HFFc6 (cell line): ENCODE measurements around the gene SLC35B3. TPM values are rescaled to one million over a fixed set of nuclear protein-coding genes. Genes with fewer than 3 reads are reported as not detected.
"Not testable (repeated sequence)": the region's sequence is repeated elsewhere in the genome, so short reads cannot be mapped to it uniquely, and the experiment has no call there.

Experiments
- DNase-seq: peaks from one replicate; pipeline ENCODE4 v3.0.0-alpha.2; 2018
- H3K27ac Mint-ChIP-seq: 2 replicates; pipeline ENCODE4 v1.8.0; 2020; ENCODE audit warnings: mild to moderate bottlenecking, mixed read lengths
- H3K27me3 Mint-ChIP-seq: 2 replicates; pipeline ENCODE4 v1.8.0; 2021; ENCODE audit warnings: mild to moderate bottlenecking, moderate library complexity, mixed read lengths; ENCODE audit not compliant: insufficient read depth
- H3K36me3 Mint-ChIP-seq: 2 replicates; pipeline ENCODE4 v1.8.0; 2021; ENCODE audit warnings: low read depth, mixed read lengths
- H3K4me1 Mint-ChIP-seq: 2 replicates; pipeline ENCODE4 v1.8.0; 2020; ENCODE audit warnings: low read depth, mixed read lengths
- H3K4me3 Mint-ChIP-seq: 2 replicates; pipeline ENCODE4 v1.8.0; 2020; ENCODE audit warnings: mild to moderate bottlenecking, moderate library complexity, mixed read lengths
- H3K9me3 Mint-ChIP-seq: 2 replicates; pipeline ENCODE4 v1.8.0; 2020; ENCODE audit warnings: mild to moderate bottlenecking, mixed read lengths
- total RNA-seq, 6 experiments: library from RNA; stranded (reverse); fragmentation: NEBNext Ultra II Directional; extraction: Animal tissue kit (Norgen Biotek cat#: 25700); gene quantifications; 2 replicates in 1 of 6; 3 replicates in 5 of 6; pipeline ENCODE4 v1.2.3, GENCODE V29; 2021
- TF ChIP-seq, protein P1 (sequence below): fragments of 200-600 bp; sonication (generic); IDR thresholded peaks from 2 replicates; pipeline ENCODE4 v1.5.0; 2021; ENCODE audit warnings: antibody characterized with exemption, mild to moderate bottlenecking

The SLC35B3 gene
- total RNA-seq, 6 experiments from 2014 or later = 23.3 to 30.0 (median 27.4) TPM

DNA sequence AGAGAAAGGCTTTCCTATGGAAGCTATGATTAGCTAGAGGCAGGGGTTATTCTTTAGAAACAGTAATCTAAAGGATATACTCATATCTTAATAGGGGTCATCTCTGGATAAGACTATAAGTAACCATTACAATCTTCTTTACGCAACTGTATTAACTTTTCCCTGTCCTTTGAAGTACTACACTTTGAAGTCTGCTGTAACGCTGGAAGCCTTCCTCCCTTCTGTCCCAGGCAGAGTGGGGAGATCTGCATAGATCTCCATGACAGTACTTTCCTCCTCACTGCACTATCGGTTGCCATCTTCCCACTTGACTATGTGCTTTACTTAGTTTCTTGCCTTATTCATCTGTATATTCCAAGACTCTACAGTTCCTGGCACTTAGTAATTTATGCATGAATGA is 20.1 kb downstream of the SLC35B3 start:
- Mint-ChIP-seq H3K27ac (no peak overlapping the region; the same call in 1 of the 2 replicates), H3K27me3 (no peaks in the 10 kb centered on the region), H3K4me1 (peaks cover 8% of the 10 kb centered on the region), H3K9me3 (no peaks in the 10 kb centered on the region), H3K4me3 (no peak overlapping the region), H3K36me3 (peaks cover 32% of the 10 kb centered on the region)
- TF ChIP-seq, protein P1, sequence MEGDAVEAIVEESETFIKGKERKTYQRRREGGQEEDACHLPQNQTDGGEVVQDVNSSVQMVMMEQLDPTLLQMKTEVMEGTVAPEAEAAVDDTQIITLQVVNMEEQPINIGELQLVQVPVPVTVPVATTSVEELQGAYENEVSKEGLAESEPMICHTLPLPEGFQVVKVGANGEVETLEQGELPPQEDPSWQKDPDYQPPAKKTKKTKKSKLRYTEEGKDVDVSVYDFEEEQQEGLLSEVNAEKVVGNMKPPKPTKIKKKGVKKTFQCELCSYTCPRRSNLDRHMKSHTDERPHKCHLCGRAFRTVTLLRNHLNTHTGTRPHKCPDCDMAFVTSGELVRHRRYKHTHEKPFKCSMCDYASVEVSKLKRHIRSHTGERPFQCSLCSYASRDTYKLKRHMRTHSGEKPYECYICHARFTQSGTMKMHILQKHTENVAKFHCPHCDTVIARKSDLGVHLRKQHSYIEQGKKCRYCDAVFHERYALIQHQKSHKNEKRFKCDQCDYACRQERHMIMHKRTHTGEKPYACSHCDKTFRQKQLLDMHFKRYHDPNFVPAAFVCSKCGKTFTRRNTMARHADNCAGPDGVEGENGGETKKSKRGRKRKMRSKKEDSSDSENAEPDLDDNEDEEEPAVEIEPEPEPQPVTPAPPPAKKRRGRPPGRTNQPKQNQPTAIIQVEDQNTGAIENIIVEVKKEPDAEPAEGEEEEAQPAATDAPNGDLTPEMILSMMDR = no peak
- no peak for DNase-seq

DNA sequence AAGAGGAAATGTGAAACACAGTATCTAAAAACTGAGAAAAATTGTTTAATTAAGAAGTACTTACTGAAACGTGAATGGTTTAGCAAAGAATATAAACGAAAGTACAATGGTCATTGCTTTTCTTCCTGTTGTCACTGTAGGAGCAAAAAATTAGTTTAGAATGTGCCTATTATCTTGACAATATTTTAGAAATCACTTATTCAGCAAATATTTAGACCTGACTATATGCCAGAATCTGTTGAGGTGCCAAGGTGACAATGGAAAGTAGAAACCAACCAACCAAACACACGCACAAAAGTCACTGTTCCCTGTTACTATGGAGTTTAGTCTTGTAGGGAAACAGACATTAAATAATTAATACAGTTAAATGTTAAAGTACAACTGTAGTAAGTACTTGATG is 20.5 kb downstream of the SLC35B3 start:
- peaks cover 36% of the 10 kb centered on the region for H3K36me3 Mint-ChIP-seq

DNA sequence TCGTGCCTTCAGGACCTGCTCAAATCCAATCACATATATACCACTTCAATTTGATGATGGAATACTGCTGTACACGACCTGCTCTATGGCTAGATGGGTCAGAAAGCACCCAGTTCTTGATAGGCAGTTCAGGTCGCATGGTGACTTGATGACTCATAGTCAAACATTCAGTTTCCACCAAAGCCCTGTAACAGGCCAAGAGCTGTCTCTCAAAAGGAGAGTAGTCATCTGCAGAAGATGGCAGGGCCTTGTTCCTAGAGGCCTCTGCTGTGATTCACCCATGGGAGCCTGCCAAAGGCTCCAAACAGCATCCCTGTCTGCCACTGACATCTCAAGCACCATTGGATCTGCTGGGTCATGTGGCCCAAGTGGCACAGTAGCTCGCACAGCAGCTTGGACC is 29.4 kb downstream of the SLC35B3 start:
- H3K27me3 Mint-ChIP-seq, H3K4me1 Mint-ChIP-seq, H3K9me3 Mint-ChIP-seq, H3K4me3 Mint-ChIP-seq, H3K27ac Mint-ChIP-seq: not testable (repeated sequence)
- peaks cover 11% of the 10 kb centered on the region for H3K36me3 Mint-ChIP-seq
- peak; percentile 63 for DNase-seq

More for the DNA sequence above, 20.5 kb downstream of the SLC35B3 start:
- DNase-seq = no peak
- Mint-ChIP-seq H3K4me1 (peaks cover 8% of the 10 kb centered on the region), H3K27ac (no peak overlapping the region), H3K27me3 (no peaks in the 10 kb centered on the region), H3K4me3 (no peak overlapping the region), H3K9me3 (no peaks in the 10 kb centered on the region)
- TF ChIP-seq, protein P1 = no peak

DNA sequence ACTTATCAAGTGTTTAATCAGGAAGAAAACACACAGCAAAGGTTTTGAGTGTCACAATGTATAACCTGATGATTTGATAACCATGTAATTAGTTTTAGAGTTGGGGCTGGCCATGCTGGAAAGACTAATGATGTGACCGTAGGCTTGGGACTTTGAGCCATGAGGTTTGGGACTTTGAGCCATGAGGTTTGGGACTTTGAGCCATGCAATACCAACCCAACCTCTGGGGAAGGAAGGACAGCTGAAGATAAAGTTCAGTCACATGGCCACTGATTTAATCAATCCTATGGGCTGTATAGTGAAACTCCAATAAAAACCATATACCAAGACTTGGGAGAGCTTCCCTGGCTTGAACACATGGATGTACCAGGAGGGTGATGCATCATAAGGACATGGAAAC is 32.8 kb downstream of the SLC35B3 start:
- Mint-ChIP-seq H3K27ac (no peak overlapping the region), H3K4me3 (no peak overlapping the region), H3K36me3 (no peaks in the 10 kb centered on the region), H3K27me3 (no peaks in the 10 kb centered on the region; the same call in 1 of the 2 replicates), H3K9me3 (no peaks in the 10 kb centered on the region; the same call in 1 of the 2 replicates), H3K4me1 (no peaks in the 10 kb centered on the region)
- no peak for DNase-seq
- TF ChIP-seq, protein P1 = no peak

DNA sequence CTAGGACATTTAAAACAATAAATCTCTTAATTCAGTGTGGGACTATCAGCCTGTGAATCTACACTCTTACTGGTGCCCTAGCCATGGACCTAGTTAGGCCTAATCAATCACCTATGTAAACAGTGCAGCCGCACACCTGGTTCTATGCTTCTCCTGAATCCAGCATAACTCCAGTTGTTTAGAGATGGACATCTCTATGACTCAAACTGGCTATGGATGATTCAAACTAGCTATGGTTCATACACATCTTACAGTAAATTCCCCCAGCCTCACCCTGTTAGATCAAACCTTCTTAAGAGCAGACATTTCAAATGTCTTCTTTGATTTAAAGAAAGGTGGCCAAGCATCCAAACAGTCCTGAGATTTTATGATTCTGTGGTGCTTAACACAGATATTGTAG is 34.7 kb downstream of the SLC35B3 start:
- Mint-ChIP-seq H3K4me1 (no peaks in the 10 kb centered on the region), H3K9me3 (no peaks in the 10 kb centered on the region; the same call in 1 of the 2 replicates), H3K27me3 (peaks cover 1% of the 10 kb centered on the region), H3K4me3 (no peak overlapping the region), H3K27ac (no peak overlapping the region), H3K36me3 (no peaks in the 10 kb centered on the region)
- no peak for DNase-seq
- TF ChIP-seq, protein P1 = no peak

DNA sequence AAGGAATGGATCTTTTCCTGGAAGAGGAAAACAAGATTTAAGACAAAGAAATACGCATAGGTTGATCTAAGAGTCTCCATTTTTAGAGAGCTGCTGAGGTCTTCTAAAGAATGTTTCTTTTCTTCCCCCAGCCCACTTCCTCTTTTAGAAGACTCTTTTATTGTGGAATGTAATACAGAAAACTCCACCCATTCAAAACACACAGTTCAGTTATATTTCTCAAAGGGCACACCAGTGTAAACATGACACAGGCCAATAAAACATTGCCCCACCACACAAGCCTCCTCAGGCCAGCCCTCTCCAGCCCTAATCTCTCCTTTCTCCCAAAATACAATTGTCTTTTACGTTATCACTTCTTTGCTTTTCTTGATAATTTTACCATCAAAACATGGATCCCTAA is 42.8 kb downstream of the SLC35B3 start:
- Mint-ChIP-seq H3K27ac (no peak overlapping the region), H3K4me3 (no peak overlapping the region), H3K36me3 (no peaks in the 10 kb centered on the region), H3K27me3 (peaks cover 1% of the 10 kb centered on the region; the same call in 1 of the 2 replicates), H3K4me1 (no peaks in the 10 kb centered on the region), H3K9me3 (no peaks in the 10 kb centered on the region)
- TF ChIP-seq, protein P1 = no peak
- no peak for DNase-seq
